ENCODE measurements around the gene SLC6A11.

The SLC6A11 gene

DNA sequence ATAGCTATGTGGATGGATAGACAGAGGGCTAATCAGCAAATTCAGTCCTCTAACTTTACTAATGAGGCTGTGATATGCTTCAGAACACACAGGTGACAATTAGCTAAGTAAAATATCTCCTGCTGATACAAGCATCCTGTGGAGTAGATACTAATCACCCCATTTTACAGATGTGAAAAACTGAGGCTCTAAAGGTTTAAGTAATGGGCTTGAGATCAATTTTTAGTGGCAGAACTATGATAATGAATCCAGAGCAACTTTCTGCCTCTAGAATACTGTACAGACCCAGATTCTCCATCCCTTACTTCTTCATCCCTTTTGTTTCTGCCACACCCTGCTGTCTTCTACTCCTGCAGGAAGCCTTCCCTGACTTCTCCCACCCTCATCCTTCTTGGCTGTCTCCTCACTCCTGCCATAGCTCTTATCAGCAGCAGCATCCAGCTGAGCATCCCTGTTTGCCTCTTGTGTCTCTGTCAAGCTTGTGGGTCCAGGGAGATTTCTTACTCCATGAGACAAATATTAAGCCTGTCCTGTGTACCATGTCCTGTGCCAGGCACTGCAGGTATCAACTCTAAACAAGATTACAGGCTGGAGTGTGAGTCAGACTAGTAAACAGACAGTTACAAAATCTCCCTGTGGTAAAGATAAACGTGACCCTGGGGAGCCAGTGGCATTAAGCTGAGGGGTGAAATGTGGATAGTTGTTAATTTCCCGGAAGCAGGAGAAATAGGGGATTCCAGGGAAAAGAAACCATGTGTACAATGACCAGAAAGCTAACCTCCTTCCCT, 39.2 kb downstream of the SLC6A11 start:
- no peak overlapping the region for H3K4me3 ChIP-seq (ENCODE audit: low read depth, low read length)
- in situ Hi-C loops (cut with HindIII; ENCODE audit: low sequenced_read_pairs) = no loop called here
- DNase-seq (ENCODE audit: low read depth, low spot score) = no peak
- TF ChIP-seq, protein P1, sequence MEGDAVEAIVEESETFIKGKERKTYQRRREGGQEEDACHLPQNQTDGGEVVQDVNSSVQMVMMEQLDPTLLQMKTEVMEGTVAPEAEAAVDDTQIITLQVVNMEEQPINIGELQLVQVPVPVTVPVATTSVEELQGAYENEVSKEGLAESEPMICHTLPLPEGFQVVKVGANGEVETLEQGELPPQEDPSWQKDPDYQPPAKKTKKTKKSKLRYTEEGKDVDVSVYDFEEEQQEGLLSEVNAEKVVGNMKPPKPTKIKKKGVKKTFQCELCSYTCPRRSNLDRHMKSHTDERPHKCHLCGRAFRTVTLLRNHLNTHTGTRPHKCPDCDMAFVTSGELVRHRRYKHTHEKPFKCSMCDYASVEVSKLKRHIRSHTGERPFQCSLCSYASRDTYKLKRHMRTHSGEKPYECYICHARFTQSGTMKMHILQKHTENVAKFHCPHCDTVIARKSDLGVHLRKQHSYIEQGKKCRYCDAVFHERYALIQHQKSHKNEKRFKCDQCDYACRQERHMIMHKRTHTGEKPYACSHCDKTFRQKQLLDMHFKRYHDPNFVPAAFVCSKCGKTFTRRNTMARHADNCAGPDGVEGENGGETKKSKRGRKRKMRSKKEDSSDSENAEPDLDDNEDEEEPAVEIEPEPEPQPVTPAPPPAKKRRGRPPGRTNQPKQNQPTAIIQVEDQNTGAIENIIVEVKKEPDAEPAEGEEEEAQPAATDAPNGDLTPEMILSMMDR (IDR thresholded peaks at IDR 0.05; ENCODE audit: low read depth, low read length) = no peak

DNA sequence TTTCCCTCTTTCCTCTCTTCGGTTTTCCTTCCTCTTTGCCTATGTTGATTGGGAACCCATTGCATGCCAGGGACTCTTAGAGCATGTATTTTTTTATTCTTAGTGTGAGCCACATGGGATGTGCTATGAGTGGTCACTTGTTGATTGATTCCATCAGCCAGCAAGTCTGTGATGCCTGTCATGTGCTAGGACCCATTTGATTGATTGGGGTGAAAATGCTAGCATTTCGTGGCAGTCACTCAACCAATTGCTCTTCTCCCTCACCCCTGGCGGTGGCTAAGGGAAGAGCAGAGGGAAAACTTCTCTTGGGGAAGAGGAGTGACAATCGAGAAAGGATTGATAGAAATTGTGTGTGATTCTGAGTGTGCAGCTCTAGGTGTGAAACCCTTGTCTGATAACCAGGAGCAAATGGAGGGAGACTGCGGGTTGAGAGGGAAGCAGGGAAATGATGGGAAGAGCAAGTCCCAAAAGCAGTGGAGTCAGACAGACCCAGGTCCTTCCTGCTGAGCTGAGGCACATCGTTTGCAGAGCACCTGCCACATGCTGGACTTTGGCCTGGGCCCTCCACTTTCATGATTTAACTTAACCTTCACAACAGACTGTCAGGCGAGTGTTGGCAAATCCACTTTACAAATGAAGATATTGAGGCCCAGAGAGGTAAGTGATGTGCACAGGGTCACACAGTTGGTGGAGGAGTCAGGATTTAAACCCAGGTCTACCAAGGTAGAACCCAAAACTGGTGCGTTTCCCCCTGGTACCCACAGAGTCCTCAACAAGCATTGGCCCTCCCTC, 40.0 kb downstream of the SLC6A11 start:
- in situ Hi-C loops (cut with HindIII; ENCODE audit: low sequenced_read_pairs) = no loop called here
- TF ChIP-seq, protein P1 (IDR thresholded peaks at IDR 0.05; ENCODE audit: low read depth, low read length) = peak; percentile 30
- no peak for DNase-seq (ENCODE audit: low read depth, low spot score)
- H3K4me3 ChIP-seq (ENCODE audit: low read depth, low read length) = no peak overlapping the region

DNA sequence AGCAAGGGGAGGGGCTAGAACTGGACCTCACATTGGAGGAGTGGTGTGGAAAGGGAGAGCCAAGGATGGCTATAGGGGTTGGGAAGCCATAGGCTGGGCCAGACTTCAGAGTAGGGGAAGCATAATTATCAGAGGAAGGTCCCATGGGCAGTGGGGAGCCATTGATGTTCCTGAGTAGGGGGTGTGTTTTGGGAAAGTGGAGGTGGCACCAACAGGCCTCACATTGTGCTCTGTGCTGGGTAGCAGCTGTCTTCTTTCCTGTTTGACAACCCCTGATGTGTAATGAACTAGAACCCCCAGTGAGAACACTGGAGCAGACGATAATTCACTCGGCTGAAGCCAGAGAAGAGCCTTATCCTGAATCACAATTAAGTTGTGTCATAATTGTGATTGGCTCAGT, 41.2 kb downstream of the SLC6A11 start:
- TF ChIP-seq, protein P1 (IDR thresholded peaks at IDR 0.05; ENCODE audit: low read depth, low read length) = no peak

DNA sequence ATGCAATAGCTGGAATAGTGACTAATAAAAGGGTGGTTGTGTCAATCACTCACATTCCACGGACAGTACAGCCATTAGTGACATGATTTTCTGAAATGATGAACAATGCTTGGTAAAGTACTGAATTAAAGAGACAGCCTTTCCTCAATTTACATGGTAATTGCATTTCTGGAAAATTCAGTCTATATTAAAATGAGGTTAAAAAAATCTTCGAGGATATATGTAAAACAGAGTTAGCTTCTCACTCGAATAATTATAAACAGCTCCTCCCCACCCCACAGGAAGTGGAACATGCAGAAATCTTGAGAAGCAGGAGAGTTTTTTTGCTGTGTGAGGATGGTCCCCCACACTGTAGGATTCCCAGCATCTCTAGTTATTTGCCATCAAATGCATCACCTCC, 42.1 kb downstream of the SLC6A11 start:
- no peak overlapping the region for H3K4me3 ChIP-seq (ENCODE audit: low read depth, low read length)
- TF ChIP-seq, protein P1 (IDR thresholded peaks at IDR 0.05; ENCODE audit: low read depth, low read length) = no peak
- DNase-seq (ENCODE audit: low read depth, low spot score) = no peak
- in situ Hi-C loops (cut with HindIII; ENCODE audit: low sequenced_read_pairs) = no loop called here

More for the DNA sequence above, 41.2 kb downstream of the SLC6A11 start:
- in situ Hi-C loops (cut with HindIII; ENCODE audit: low sequenced_read_pairs) = no loop called here
- no peak for DNase-seq (ENCODE audit: low read depth, low spot score)
- no peak overlapping the region for H3K4me3 ChIP-seq (ENCODE audit: low read depth, low read length)

- H3K4me3 ChIP-seq (ENCODE audit: low read depth, low read length) = no peak overlapping the region
- DNase-seq (ENCODE audit: low read depth, low spot score) = peak; percentile 0
- TF ChIP-seq, protein P1 (IDR thresholded peaks at IDR 0.05; ENCODE audit: low read depth, low read length) = no peak
- in situ Hi-C loops (cut with HindIII; ENCODE audit: low sequenced_read_pairs) = no loop called here
These were observed 51.4 kb downstream of the SLC6A11 start for GRCh38 chr3:10867384-10867783.

DNA sequence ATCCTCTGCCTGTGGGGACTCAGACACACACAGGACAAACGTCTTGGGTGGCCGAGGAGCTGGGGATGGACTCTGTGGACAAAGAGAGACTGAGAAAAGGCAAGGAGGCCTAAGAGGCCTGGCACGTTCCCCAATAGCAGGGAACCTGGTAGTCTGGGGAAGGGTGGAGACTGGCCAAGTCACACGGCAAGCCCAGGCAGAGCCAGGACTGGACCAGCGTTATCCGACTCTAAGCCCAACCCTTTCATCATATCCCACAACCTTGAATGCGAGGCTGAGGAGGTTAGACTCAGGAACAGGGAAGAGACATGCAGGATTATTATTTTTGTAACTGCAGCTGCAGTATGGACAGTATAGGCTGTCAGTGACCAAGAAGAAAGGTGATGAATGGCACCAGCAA, 53.4 kb downstream of the SLC6A11 start:
- no peak overlapping the region for H3K4me3 ChIP-seq (ENCODE audit: low read depth, low read length)
- no peak for DNase-seq (ENCODE audit: low read depth, low spot score)
- in situ Hi-C loops (cut with HindIII; ENCODE audit: low sequenced_read_pairs) = no loop called here
- TF ChIP-seq, protein P1 (IDR thresholded peaks at IDR 0.05; ENCODE audit: low read depth, low read length) = no peak

Measured in astrocyte of the spinal cord (primary cell).